Measurements from ENCODE around the gene SYNGR2.

DNA sequence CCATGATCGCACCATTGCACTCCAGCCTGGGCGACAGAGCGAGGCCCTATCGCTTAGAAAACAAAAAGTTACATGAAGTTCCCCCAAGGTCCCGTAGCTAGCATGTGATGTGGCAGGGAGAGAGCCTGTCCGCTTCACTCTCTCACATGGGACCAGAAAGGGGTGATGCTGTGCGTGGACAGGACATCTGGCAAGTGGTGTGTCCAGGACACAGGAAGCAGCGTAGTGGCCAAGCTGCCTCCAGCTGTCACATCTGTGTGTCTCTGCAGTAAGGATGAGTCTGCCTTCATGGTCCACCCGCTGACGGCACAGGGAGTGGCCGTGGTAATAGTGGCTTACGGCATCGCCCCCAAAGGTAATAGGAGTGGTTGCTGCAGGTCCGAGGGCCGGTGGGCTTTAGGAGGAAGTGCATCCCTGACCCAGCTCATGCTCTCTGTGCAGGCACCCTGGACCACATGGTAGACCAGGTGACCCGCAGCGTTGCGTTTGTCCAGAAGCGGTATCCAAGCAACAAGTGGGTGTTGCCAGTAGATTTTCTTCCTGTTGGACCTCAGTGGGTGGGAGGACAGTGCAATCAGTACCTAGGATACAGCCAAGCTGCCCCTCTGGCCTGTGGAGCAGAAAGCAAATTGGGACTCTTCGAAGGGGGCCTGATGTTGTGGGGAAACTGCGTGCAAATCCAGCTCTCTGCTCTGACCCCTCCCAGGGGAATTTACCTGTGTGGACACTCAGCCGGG, 36.2 kb downstream of the SYNGR2 start:
- TF ChIP-seq POLR2A (IDR thresholded peaks at IDR 0.05; ENCODE audit: low read depth), result no peak
- TF ChIP-seq, protein P1, sequence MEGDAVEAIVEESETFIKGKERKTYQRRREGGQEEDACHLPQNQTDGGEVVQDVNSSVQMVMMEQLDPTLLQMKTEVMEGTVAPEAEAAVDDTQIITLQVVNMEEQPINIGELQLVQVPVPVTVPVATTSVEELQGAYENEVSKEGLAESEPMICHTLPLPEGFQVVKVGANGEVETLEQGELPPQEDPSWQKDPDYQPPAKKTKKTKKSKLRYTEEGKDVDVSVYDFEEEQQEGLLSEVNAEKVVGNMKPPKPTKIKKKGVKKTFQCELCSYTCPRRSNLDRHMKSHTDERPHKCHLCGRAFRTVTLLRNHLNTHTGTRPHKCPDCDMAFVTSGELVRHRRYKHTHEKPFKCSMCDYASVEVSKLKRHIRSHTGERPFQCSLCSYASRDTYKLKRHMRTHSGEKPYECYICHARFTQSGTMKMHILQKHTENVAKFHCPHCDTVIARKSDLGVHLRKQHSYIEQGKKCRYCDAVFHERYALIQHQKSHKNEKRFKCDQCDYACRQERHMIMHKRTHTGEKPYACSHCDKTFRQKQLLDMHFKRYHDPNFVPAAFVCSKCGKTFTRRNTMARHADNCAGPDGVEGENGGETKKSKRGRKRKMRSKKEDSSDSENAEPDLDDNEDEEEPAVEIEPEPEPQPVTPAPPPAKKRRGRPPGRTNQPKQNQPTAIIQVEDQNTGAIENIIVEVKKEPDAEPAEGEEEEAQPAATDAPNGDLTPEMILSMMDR (IDR thresholded peaks at IDR 0.05), result no peak
- no peak for TF ChIP-seq EP300 (IDR thresholded peaks at IDR 0.05)
- no peak for TF ChIP-seq POLR2AphosphoS5 (IDR thresholded peaks at IDR 0.05)
